ENCODE measurements around the gene COX19. TPM values are rescaled to one million over a fixed set of nuclear protein-coding genes. Genes with fewer than 3 reads are reported as not detected.
A peak's percentile ranks its signal among the peaks of the same experiment; 100 is the strongest.

Gene COX19
- total RNA-seq, 1 donor from 2014 or later = 2.1 TPM

DNA sequence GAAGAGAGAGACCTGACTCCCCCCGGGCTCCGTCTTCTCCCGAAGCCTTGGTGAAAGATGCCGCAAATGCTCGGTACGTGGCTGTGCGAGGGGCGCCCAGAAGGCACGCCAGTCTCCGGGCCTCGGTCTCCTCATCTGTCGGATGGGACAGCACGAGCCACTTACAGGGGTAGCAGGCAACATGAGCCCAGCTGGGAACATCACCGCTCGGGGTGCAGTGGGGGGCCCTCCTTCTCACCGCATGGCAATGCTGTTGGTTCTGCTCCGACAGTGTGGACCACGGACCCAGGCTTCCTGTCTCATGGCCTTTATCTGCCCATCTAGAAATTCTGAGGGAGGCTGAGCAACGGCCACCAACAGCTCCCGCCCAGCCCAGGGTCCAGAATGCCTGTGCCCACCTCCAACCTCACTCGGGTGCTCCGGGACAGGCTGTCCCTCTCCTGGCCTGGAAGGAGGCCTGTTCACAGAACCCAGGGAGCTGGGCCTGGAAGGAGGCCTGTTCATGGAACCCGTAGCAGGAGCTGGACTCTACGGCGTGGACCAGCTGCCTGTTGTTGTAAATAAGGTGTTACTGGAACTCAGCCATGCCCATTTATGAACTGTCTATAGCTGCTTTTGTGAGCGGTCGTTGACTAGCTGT is 36.7 kb downstream of the COX19 start:
- TF ChIP-seq, protein P1, sequence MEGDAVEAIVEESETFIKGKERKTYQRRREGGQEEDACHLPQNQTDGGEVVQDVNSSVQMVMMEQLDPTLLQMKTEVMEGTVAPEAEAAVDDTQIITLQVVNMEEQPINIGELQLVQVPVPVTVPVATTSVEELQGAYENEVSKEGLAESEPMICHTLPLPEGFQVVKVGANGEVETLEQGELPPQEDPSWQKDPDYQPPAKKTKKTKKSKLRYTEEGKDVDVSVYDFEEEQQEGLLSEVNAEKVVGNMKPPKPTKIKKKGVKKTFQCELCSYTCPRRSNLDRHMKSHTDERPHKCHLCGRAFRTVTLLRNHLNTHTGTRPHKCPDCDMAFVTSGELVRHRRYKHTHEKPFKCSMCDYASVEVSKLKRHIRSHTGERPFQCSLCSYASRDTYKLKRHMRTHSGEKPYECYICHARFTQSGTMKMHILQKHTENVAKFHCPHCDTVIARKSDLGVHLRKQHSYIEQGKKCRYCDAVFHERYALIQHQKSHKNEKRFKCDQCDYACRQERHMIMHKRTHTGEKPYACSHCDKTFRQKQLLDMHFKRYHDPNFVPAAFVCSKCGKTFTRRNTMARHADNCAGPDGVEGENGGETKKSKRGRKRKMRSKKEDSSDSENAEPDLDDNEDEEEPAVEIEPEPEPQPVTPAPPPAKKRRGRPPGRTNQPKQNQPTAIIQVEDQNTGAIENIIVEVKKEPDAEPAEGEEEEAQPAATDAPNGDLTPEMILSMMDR (IDR thresholded peaks at IDR 0.05) = no peak
- H3K27me3 ChIP-seq = no peaks in the 10 kb centered on the region

DNA sequence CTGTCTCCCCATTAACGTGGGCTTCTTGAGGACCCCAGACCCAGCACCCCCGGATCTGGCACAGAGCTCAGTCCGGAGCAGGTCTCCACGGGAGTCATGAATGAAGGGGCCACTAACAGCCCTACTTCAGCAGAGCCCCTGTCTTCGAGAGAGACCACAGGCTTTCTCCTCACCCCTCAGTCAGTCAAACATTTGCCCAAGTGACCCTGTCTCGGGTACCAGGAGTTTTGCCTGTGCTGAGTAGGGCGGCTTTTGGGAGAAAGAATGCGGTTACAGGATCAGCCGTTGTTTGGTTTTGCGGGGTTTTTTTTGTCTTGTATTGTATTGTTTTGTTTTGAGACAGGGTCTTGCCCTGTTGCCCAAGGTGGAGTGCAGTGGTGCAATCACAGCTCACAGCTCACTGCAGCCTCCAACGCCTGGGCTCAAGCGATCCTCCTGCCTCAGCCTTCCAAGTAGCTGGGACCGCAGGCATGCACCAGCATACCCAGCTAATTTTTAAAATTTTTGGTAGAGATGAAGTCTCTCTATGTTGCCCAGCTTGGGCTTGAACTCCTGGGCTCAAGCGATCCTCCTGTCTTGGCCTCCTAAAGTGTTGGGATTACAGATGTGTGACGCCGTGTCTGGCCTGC is 37.4 kb downstream of the COX19 start:
- peak in 1 of 2 donors; percentile 31 for DNase-seq (ENCODE audit: low spot score in 2 of 2)
- H3K4me3 ChIP-seq = no peak overlapping the region
- no peaks in the 10 kb centered on the region for H3K4me1 ChIP-seq
- no peaks in the 10 kb centered on the region for H3K36me3 ChIP-seq
- intact Hi-C loops (cut with DNase I) = no loop called here
- H3K27me3 ChIP-seq = no peaks in the 10 kb centered on the region
- TF ChIP-seq, protein P1 (IDR thresholded peaks at IDR 0.05) = no peak
- no peak overlapping the region for H3K27ac ChIP-seq
- no peaks in the 10 kb centered on the region for H3K9me3 ChIP-seq

More for the DNA sequence above, 36.7 kb downstream of the COX19 start:
- intact Hi-C loops (cut with DNase I) = no loop called here
- DNase-seq (ENCODE audit: low spot score in 2 of 2) = peak in 1 of 2 donors; percentile 59
- Histone ChIP-seq H3K9me3 (no peaks in the 10 kb centered on the region), H3K4me3 (no peak overlapping the region), H3K4me1 (no peaks in the 10 kb centered on the region), H3K36me3 (no peaks in the 10 kb centered on the region), H3K27ac (no peak overlapping the region)

DNA sequence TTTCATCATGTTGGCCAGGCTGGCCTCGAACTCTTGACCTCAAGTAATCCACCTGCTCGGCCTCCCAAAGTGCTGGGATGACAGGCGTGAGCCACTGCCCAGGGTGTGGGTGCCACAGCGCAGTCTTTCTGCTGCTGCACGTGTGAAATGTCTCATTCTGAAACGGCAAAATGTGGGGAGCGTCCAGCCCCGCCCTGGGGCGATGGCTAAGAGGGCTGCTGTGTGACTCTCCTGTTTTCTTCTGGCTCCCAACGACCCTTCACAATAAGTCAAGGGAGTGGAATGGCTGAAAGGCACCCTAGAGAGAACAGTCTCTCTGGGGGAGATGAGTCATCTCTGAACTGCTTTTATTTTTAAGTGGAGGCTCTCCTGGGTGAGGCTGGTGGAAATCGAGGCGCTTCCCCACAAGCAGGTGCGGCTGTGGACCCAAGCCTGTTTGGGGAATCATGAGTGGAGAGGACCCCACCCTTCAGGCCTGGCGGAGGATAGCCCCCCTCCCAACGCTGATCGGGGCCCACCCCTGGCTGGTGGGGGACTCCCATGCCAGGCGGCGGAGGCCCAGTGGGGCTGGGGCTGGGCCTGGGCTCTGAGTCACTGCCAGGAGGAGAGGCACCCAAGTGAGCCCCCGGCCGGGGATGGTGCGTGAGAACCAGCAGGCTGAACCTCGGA is 38.8 kb downstream of the COX19 start:
- peak in 1 of 2 donors; percentile 56 for DNase-seq (ENCODE audit: low spot score in 2 of 2)
- no peaks in the 10 kb centered on the region for H3K4me1 ChIP-seq
- H3K27ac ChIP-seq = no peak overlapping the region
- intact Hi-C loops (cut with DNase I) = no loop called here
- no peaks in the 10 kb centered on the region for H3K36me3 ChIP-seq
- TF ChIP-seq, protein P1 (IDR thresholded peaks at IDR 0.05) = no peak
- H3K9me3 ChIP-seq = no peaks in the 10 kb centered on the region
- no peaks in the 10 kb centered on the region for H3K27me3 ChIP-seq
- H3K4me3 ChIP-seq = no peak overlapping the region

DNA sequence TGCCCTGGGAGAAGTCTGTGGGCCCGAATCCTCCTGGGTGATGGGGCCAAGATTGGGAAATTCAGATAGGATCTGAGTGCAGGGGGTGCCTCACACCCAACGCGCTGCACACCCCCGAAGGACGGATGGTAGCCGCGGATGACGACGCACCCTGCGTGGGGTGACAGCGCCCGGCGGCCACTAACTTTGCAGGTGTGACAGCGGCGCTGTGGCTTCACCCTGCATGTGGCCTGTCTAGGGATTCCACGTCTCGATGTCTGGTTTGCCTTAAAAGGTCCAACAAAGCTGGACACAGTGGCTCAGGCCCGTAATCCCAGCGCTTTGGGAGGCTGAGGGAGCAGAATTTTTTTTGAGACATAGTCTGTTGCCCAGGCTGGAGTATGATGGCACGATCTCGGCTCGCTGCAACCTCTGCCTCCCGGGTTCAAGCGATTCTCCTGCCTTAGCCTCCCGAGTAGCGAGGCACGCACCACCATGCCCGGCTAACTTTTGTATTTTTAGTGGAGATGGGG is 39.4 kb downstream of the COX19 start:
- H3K36me3 ChIP-seq = no peaks in the 10 kb centered on the region
- intact Hi-C loops (cut with DNase I) = no loop called here

DNA sequence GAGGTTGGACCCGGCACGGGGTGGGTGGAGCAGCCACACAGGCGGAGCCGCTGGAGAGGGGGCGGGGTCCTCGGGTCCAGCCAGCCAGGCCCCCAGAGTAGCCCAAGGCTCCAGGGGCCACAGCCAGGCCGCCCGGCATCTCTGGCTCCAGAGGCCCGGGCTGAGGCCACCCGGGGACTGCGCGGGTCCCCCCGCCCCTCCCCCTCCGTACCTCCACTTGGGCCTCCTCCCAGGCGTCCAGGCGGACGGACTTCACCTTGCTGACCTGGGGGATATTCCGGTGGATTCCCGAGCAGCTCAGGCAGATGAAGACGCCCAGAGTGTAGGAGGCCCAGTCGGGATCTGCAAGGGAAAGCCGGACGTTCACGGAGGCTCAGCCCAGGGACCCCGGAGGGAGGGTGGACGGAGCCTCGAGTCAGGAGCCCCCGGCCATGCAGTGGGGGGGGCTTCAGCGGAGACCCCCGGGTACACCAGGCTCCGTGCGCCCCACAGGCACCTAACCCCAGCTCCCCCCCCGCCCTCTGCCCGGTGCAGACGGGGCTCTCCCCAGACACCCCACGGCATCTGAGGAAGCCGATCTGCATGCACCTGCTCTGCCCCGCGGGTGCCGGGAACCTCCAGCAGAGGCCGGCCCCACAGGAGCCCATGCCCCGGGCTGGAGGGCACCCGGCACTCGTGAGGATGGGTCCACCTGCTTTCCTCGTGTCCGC is 40.0 kb downstream of the COX19 start:
- H3K27ac ChIP-seq = no peak overlapping the region
- peak in 1 of 2 donors; percentile 61 for DNase-seq (ENCODE audit: low spot score in 2 of 2)
- no peaks in the 10 kb centered on the region for H3K4me1 ChIP-seq
- intact Hi-C loops (cut with DNase I) = no loop called here
- no peaks in the 10 kb centered on the region for H3K36me3 ChIP-seq
- TF ChIP-seq, protein P1 (IDR thresholded peaks at IDR 0.05) = no peak
- no peaks in the 10 kb centered on the region for H3K9me3 ChIP-seq
- H3K4me3 ChIP-seq = no peak overlapping the region
- no peaks in the 10 kb centered on the region for H3K27me3 ChIP-seq

More for the DNA sequence above, 39.4 kb downstream of the COX19 start:
- Histone ChIP-seq H3K27me3 (no peaks in the 10 kb centered on the region), H3K4me1 (no peaks in the 10 kb centered on the region), H3K27ac (no peak overlapping the region), H3K9me3 (no peaks in the 10 kb centered on the region), H3K4me3 (no peak overlapping the region)
- peak in 1 of 2 donors; percentile 52 for DNase-seq (ENCODE audit: low spot score in 2 of 2)
- TF ChIP-seq, protein P1 (IDR thresholded peaks at IDR 0.05) = no peak
